ENCODE results near the gene COX6A2.

Gene COX6A2

DNA sequence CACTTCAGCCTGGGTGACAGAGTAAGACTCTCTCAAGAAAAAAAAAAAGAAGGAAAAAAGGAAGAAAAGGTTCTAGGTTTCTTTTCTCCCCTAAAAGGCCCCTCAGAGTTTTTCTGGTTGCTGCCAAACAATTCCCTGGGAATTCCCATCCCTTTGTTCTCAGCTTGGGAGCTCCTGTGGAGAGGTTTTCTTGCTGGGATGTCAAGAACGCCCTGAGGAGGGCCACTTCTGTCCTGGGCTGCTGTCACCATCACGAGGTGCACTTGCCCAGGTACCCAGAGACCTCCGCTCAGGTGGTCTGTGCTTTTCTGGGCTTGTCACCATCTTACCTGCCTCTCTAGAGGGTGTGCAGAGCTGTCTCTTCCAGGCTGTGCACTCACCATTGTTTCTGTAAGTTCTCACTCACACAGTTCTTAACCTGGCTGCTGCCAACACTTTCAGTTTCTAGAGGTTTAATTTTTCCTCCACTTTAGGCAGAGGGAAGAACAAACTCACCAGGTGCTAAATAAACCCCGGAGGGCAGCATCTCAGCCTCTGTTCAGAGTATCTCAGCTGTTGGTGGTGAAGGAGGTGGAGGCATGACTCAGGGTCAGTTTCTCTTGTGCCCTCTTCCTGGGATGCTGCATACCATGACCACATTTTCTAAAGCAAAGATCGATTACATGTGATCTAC is 2.4 kb upstream of the COX6A2 start:
- no peak for DNase-seq (ENCODE audit: low read depth)
- no peak overlapping the region for H3K4me3 ChIP-seq (ENCODE audit: low read length)
- TF ChIP-seq CTCF (IDR thresholded peaks at IDR 0.05; ENCODE audit: insufficient read depth, low read depth, low read length, missing control alignments): no peak

DNA sequence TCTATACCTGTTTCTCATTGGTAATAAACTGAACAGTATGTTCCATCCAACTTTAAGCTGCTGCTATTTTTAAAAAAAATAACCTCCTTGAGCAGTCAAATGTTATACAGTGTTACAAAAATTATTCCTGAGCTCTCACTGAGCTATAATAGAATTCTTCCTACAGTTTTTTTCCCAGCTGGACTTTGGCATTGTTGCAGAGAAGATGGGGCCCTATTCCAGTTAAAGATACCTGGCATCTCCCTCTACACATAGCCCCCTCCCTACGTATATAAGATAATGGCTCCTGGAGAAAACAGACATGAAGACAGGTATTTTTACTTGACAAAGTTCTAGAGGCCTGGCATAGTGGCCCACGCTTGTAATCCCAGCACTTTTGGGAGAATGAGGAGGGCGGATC is 1.6 kb upstream of the COX6A2 start:
- TF ChIP-seq CTCF (IDR thresholded peaks at IDR 0.05; ENCODE audit: insufficient read depth, low read depth, low read length, missing control alignments): no peak
- no peak for DNase-seq (ENCODE audit: low read depth)

DNA sequence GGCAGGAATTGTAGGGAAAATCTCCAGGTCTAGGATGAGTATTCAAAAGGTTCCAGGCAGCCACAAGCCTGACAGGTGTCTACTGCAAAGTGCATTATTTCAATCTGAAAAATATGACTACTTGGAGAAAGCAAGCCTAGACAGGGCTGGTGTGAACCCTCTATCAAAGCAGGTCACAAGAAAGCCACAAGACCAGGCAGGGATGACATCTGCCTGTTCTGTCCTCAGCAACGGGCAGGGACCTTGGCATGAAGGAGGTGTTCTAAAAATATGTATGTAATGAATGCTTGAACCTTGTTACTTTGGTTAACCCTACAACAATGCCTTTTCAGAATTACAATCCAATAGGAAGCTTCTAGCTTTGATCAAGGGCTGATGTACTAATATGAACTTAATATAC is 1.2 kb upstream of the COX6A2 start:
- no peak for TF ChIP-seq CTCF (IDR thresholded peaks at IDR 0.05; ENCODE audit: insufficient read depth, low read depth, low read length, missing control alignments)
- H3K4me3 ChIP-seq (ENCODE audit: low read length): no peak overlapping the region
- no peak for DNase-seq (ENCODE audit: low read depth)

More for the DNA sequence above, 1.6 kb upstream of the COX6A2 start:
- no peak overlapping the region for H3K4me3 ChIP-seq (ENCODE audit: low read length)

- DNase-seq (ENCODE audit: low read depth): peak; percentile 60
- TF ChIP-seq CTCF (IDR thresholded peaks at IDR 0.05; ENCODE audit: insufficient read depth, low read depth, low read length, missing control alignments): no peak
- H3K4me3 ChIP-seq (ENCODE audit: low read length): no peak overlapping the region
Observed at GRCh38 chr16:31428638-31429247, 583 bp upstream of the COX6A2 start.

DNA sequence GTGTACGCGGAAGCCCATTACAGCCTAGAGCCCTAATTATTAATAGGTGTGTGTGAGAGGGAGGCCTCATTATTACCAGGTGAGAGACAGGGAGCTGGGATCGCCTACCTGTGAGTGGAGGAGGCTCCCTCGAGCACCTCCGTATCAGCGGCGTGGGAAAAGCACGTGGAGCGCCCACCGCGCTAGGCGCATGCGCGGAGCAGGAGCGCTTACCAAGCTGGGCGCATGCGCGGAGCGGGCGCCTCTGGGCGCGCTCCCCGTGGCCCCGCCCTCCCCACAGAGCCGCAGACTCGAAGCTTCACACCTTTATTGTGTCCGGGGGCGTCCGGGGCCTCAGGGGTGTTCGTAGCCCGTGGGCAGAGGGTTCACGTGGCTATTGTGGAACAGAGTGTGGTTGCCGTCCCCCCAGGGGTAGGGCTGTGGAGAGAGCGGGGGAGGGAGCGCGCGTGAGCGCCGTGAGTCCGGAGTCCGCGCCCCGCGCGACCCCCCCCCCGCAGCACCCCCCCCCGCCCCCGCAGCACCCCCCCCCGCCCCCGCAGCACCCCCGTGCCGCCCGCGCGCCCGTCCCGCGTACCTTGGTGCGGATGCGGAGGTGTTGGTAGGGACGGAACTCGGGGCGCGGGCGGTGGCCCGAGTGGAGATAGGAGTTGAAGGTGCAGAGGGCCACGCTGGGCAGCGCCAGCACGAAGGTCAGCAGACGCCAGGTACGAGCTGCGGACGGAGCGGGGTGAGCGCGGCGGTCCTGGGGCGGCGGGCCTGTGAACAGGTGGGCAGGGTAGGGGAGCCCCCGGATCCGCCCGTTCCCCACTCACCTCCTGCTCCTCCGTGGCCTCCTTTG is 500 bp downstream of the COX6A2 start:
- TF ChIP-seq CTCF (IDR thresholded peaks at IDR 0.05; ENCODE audit: insufficient read depth, low read depth, low read length, missing control alignments): no peak
- no peak overlapping the region for H3K4me3 ChIP-seq (ENCODE audit: low read length)

DNA sequence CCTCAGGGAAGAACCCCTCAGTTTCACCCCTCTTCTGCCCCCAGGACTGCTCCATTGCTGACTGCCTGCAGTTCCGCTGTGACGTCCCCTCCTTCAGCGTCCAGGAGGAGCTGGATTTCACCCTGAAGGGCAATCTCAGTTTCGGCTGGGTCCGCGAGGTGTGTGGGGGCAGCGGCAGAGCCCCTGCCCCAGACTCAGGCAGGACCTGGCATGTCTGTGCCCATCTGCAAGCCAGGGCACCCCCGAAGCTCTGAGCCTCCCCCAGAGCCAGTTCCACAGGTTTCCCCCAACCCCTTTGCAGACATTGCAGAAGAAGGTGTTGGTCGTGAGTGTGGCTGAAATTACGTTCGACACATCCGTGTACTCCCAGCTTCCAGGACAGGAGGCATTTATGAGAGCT is 4.4 kb downstream of the COX6A2 start:
- no peak overlapping the region for H3K4me3 ChIP-seq (ENCODE audit: low read length)
- no peak for TF ChIP-seq CTCF (IDR thresholded peaks at IDR 0.05; ENCODE audit: insufficient read depth, low read depth, low read length, missing control alignments)
- no peak for DNase-seq (ENCODE audit: low read depth)

More for the DNA sequence above, 500 bp downstream of the COX6A2 start:
- peak; percentile 21 for DNase-seq (ENCODE audit: low read depth)

Measured in epithelial cell of esophagus (primary cell).